GM23338 (cell line): ENCODE data around the gene CD38. TPM values are rescaled to one million over a fixed set of nuclear protein-coding genes. Genes with fewer than 3 reads are reported as not detected.

ENCODE experiments used
- ATAC-seq: fragments of 200-7000 bp; cut with Tn5 transposase; 3 replicates; pipeline ENCODE4 v1.9.1; 2020
- DNase-seq: peaks from one replicate; pipeline ENCODE4 v3.0.0-alpha.2; 2015; ENCODE audit warnings: low spot score
- H2AFZ ChIP-seq: fragments of 200-600 bp; sonication (generic); 2 replicates; pipeline ENCODE4 v1.8.0; 2016; ENCODE audit warnings: antibody characterized with exemption, mild to moderate bottlenecking, moderate library complexity
- H3F3A ChIP-seq: fragments of 200-600 bp; sonication (generic); replicated peaks from 2 replicates; pipeline ENCODE4 v1.8.0; 2017; ENCODE audit warnings: antibody characterized with exemption, mixed run types, low read depth
- H3K27ac ChIP-seq: fragments of 200-600 bp; sonication (generic); 2 replicates; pipeline ENCODE4 v1.6.1; 2016; ENCODE audit warnings: low read depth
- H3K27me3 ChIP-seq: fragments of 200-600 bp; sonication (generic); 2 replicates; pipeline ENCODE4 v1.8.0; 2016; ENCODE audit warnings: mild to moderate bottlenecking, mixed run types, moderate library complexity; ENCODE audit not compliant: insufficient read depth
- H3K36me3 ChIP-seq: fragments of 200-600 bp; sonication (generic); 2 replicates; pipeline ENCODE4 v1.8.0; 2016; ENCODE audit warnings: mild to moderate bottlenecking; ENCODE audit not compliant: insufficient read depth
- H3K4me1 ChIP-seq: fragments of 200-600 bp; sonication (generic); 2 replicates; pipeline ENCODE4 v1.8.0; 2016; ENCODE audit warnings: mild to moderate bottlenecking, moderate library complexity; ENCODE audit not compliant: insufficient read depth
- H3K4me2 ChIP-seq: fragments of 200-600 bp; sonication (generic); 2 replicates; pipeline ENCODE4 v1.7.1; 2017; ENCODE audit warnings: mixed run types
- H3K4me3 ChIP-seq: fragments of 200-600 bp; sonication (generic); 2 replicates; pipeline ENCODE4 v1.6.1; 2016; ENCODE audit warnings: mixed run types
- H3K79me2 ChIP-seq: fragments of 200-600 bp; sonication (generic); replicated peaks from 2 replicates; pipeline ENCODE4 v1.8.0; 2017; ENCODE audit warnings: mild to moderate bottlenecking; ENCODE audit not compliant: insufficient read depth
- H3K9me2 ChIP-seq: fragments of 200-600 bp; sonication (generic); 2 replicates; pipeline ENCODE4 v1.8.0; 2017; ENCODE audit not compliant: insufficient read depth
- H4K20me1 ChIP-seq: fragments of 200-600 bp; sonication (generic); replicated peaks from 2 replicates; pipeline ENCODE4 v1.8.0; 2017; ENCODE audit warnings: mild to moderate bottlenecking; ENCODE audit not compliant: insufficient read depth
- H3K27ac Mint-ChIP-seq: 2 replicates; pipeline ENCODE4 v1.8.0; 2020; ENCODE audit warnings: inconsistent platforms, mild to moderate bottlenecking, moderate library complexity, mixed read lengths
- H3K27me3 Mint-ChIP-seq: 3 replicates; pipeline ENCODE4 v1.8.0; 2022; ENCODE audit warnings: low read depth, mild to moderate bottlenecking, moderate library complexity, mixed read lengths, inconsistent platforms; ENCODE audit not compliant: insufficient read depth, poor library complexity
- H3K36me3 Mint-ChIP-seq: 3 replicates; pipeline ENCODE4 v1.8.0; 2021; ENCODE audit warnings: low read depth, mild to moderate bottlenecking, inconsistent platforms, moderate library complexity, mixed read lengths
- H3K4me1 Mint-ChIP-seq: 3 replicates; pipeline ENCODE4 v1.8.0; 2020; ENCODE audit warnings: mild to moderate bottlenecking, inconsistent platforms, mixed read lengths
- H3K4me3 Mint-ChIP-seq: 3 replicates; pipeline ENCODE4 v1.8.0; 2021; ENCODE audit warnings: moderate library complexity, mild to moderate bottlenecking, inconsistent platforms, mixed read lengths
- H3K9me3 Mint-ChIP-seq: 3 replicates; pipeline ENCODE4 v1.8.0; 2020; ENCODE audit warnings: moderate library complexity, mild to moderate bottlenecking, inconsistent platforms, mixed read lengths
- CREB1 ChIP-seq: fragments of 250-450 bp; sonication (Bioruptor Pico); IDR thresholded peaks from 2 replicates; pipeline ENCODE4 v1.5.0; 2020; ENCODE audit warnings: low read depth, mild to moderate bottlenecking, moderate library complexity
- EZH2 ChIP-seq: fragments of 200-600 bp; sonication (generic); IDR thresholded peaks from one replicate; pipeline ENCODE4 v1.8.0; 2017; ENCODE audit warnings: antibody characterized with exemption, mild to moderate bottlenecking, low read depth; ENCODE audit not compliant: unreplicated experiment
- EZH2phosphoT487 ChIP-seq: fragments of 200-600 bp; sonication (generic); IDR thresholded peaks from one replicate; pipeline ENCODE4 v1.8.1; 2018; ENCODE audit warnings: antibody characterized with exemption; ENCODE audit not compliant: unreplicated experiment
- JUNB ChIP-seq: IDR thresholded peaks from one replicate; pipeline ENCODE4 v1.6.1; 2016; ENCODE audit warnings: antibody characterized with exemption; ENCODE audit not compliant: unreplicated experiment
- NANOG ChIP-seq: IDR thresholded peaks from 2 replicates; pipeline ENCODE4 v1.6.1; 2016; ENCODE audit warnings: antibody characterized with exemption, borderline replicate concordance
- POLR2AphosphoS5 ChIP-seq: IDR thresholded peaks from 2 replicates; pipeline ENCODE4 v1.6.1; 2016; ENCODE audit warnings: antibody characterized with exemption, low read depth
- STAT1 ChIP-seq: IDR thresholded peaks from one replicate; pipeline ENCODE4 v1.6.1; 2016; ENCODE audit warnings: antibody characterized with exemption; ENCODE audit not compliant: unreplicated experiment
- ZNF114 ChIP-seq: fragments of 250-450 bp; sonication (Bioruptor Pico); IDR thresholded peaks from 2 replicates; pipeline ENCODE4 v1.5.0; 2020; ENCODE audit warnings: mild to moderate bottlenecking, moderate library complexity
- ZNF331 ChIP-seq: fragments of 250-450 bp; sonication (Bioruptor Pico); IDR thresholded peaks from 2 replicates; pipeline ENCODE4 v1.5.0; 2020; ENCODE audit warnings: low read depth, mild to moderate bottlenecking, moderate library complexity
- polyA plus RNA-seq: library from polyadenylated mRNA; unstranded; fragments of >200 nt; fragmentation: Nextera tagmentation; extraction: Ambion mirVana; gene quantifications from 2 replicates; pipeline ENCODE4 v1.2.1, GENCODE V29; 2016
- total RNA-seq: library from RNA; depleted of rRNA; stranded (reverse); fragments of >200 nt; shearing (Covaris generic); gene quantifications from 2 replicates; pipeline ENCODE4 v1.2.3, GENCODE V29; 2014
- TF ChIP-seq, protein P1 (sequence below), 2 experiments: fragments of 200-600 bp in 1 of 2; sonication (generic) in 1 of 2; conservative IDR thresholded peaks; 2 replicates each; pipeline versions ENCODE4 v1.5.1 to v1.6.1; 2016 to 2017; ENCODE audit warnings: antibody characterized with exemption in 2 of 2, low read depth in 2 of 2, mild to moderate bottlenecking in 2 of 2, moderate library complexity in 1 of 2
- TF ChIP-seq, protein P2 (sequence below): IDR thresholded peaks from 2 replicates; pipeline ENCODE4 v1.6.1; 2016; ENCODE audit warnings: antibody characterized with exemption
- TF ChIP-seq, protein P3 (sequence below): IDR thresholded peaks from one replicate; pipeline ENCODE4 v1.6.1; 2018; ENCODE audit warnings: antibody characterized with exemption; ENCODE audit not compliant: unreplicated experiment
- TF ChIP-seq, protein P4 (sequence below): fragments of 250-450 bp; sonication (Bioruptor Pico); IDR thresholded peaks from 2 replicates; pipeline ENCODE4 v1.5.0; 2020; ENCODE audit warnings: mild to moderate bottlenecking, moderate library complexity

The CD38 gene
- total and polyA plus RNA-seq, 2 experiments from 2014 or later = 0.17 to 0.24 TPM

DNA sequence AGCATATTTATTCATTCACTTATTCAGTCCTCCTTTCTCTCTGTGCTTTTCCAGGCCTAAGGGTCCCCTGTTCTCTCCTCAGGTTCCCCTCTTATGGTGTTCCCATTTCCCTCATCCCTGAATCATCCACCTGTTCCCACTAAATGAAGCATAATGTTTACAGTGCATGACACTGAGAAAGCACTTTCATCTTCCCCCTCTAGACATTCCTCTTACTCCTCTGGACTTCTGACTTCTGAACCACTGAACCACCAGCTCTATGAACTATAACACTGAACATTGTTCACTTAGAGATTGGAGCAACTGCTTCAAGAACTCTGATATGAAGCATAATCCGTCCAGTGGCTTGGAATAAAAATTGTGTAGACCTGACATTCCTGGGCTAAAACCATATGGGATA, 59.5 kb downstream of the CD38 start:
- Mint-ChIP-seq H3K4me3 (no peak overlapping the region), H3K4me1 (peaks cover 5% of the 10 kb centered on the region), H3K27me3 (peaks cover 2% of the 10 kb centered on the region), H3K9me3 (peaks cover 10% of the 10 kb centered on the region), H3K36me3 (peaks cover 12% of the 10 kb centered on the region; the same call in 2 of the 3 replicates), H3K27ac (no peak overlapping the region)
- H2AFZ ChIP-seq = no peak overlapping the region
- no peaks in the 10 kb centered on the region for H3K36me3 ChIP-seq
- H3K4me2 ChIP-seq = no peak overlapping the region
- H4K20me1 ChIP-seq = no peaks in the 10 kb centered on the region
- ATAC-seq (no peak), DNase-seq (no peak)
- H3F3A ChIP-seq = no peaks in the 10 kb centered on the region
- TF ChIP-seq EZH2phosphoT487 (no peak), NANOG (no peak), ZNF331 (no peak), JUNB (no peak), CREB1 (no peak), POLR2AphosphoS5 (no peak), STAT1 (no peak), ZNF114 (CRISPR knock-in tag) (no peak), EZH2 (no peak)
- TF ChIP-seq, protein P1, sequence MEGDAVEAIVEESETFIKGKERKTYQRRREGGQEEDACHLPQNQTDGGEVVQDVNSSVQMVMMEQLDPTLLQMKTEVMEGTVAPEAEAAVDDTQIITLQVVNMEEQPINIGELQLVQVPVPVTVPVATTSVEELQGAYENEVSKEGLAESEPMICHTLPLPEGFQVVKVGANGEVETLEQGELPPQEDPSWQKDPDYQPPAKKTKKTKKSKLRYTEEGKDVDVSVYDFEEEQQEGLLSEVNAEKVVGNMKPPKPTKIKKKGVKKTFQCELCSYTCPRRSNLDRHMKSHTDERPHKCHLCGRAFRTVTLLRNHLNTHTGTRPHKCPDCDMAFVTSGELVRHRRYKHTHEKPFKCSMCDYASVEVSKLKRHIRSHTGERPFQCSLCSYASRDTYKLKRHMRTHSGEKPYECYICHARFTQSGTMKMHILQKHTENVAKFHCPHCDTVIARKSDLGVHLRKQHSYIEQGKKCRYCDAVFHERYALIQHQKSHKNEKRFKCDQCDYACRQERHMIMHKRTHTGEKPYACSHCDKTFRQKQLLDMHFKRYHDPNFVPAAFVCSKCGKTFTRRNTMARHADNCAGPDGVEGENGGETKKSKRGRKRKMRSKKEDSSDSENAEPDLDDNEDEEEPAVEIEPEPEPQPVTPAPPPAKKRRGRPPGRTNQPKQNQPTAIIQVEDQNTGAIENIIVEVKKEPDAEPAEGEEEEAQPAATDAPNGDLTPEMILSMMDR (conservative IDR thresholded peaks at IDR 0.05; ENCODE audit: low read depth in 2 of 2) = no peak
- TF ChIP-seq, protein P2, sequence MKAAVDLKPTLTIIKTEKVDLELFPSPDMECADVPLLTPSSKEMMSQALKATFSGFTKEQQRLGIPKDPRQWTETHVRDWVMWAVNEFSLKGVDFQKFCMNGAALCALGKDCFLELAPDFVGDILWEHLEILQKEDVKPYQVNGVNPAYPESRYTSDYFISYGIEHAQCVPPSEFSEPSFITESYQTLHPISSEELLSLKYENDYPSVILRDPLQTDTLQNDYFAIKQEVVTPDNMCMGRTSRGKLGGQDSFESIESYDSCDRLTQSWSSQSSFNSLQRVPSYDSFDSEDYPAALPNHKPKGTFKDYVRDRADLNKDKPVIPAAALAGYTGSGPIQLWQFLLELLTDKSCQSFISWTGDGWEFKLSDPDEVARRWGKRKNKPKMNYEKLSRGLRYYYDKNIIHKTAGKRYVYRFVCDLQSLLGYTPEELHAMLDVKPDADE = no peak
- TF ChIP-seq, protein P3, sequence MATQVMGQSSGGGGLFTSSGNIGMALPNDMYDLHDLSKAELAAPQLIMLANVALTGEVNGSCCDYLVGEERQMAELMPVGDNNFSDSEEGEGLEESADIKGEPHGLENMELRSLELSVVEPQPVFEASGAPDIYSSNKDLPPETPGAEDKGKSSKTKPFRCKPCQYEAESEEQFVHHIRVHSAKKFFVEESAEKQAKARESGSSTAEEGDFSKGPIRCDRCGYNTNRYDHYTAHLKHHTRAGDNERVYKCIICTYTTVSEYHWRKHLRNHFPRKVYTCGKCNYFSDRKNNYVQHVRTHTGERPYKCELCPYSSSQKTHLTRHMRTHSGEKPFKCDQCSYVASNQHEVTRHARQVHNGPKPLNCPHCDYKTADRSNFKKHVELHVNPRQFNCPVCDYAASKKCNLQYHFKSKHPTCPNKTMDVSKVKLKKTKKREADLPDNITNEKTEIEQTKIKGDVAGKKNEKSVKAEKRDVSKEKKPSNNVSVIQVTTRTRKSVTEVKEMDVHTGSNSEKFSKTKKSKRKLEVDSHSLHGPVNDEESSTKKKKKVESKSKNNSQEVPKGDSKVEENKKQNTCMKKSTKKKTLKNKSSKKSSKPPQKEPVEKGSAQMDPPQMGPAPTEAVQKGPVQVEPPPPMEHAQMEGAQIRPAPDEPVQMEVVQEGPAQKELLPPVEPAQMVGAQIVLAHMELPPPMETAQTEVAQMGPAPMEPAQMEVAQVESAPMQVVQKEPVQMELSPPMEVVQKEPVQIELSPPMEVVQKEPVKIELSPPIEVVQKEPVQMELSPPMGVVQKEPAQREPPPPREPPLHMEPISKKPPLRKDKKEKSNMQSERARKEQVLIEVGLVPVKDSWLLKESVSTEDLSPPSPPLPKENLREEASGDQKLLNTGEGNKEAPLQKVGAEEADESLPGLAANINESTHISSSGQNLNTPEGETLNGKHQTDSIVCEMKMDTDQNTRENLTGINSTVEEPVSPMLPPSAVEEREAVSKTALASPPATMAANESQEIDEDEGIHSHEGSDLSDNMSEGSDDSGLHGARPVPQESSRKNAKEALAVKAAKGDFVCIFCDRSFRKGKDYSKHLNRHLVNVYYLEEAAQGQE = no peak
- TF ChIP-seq, protein P4, sequence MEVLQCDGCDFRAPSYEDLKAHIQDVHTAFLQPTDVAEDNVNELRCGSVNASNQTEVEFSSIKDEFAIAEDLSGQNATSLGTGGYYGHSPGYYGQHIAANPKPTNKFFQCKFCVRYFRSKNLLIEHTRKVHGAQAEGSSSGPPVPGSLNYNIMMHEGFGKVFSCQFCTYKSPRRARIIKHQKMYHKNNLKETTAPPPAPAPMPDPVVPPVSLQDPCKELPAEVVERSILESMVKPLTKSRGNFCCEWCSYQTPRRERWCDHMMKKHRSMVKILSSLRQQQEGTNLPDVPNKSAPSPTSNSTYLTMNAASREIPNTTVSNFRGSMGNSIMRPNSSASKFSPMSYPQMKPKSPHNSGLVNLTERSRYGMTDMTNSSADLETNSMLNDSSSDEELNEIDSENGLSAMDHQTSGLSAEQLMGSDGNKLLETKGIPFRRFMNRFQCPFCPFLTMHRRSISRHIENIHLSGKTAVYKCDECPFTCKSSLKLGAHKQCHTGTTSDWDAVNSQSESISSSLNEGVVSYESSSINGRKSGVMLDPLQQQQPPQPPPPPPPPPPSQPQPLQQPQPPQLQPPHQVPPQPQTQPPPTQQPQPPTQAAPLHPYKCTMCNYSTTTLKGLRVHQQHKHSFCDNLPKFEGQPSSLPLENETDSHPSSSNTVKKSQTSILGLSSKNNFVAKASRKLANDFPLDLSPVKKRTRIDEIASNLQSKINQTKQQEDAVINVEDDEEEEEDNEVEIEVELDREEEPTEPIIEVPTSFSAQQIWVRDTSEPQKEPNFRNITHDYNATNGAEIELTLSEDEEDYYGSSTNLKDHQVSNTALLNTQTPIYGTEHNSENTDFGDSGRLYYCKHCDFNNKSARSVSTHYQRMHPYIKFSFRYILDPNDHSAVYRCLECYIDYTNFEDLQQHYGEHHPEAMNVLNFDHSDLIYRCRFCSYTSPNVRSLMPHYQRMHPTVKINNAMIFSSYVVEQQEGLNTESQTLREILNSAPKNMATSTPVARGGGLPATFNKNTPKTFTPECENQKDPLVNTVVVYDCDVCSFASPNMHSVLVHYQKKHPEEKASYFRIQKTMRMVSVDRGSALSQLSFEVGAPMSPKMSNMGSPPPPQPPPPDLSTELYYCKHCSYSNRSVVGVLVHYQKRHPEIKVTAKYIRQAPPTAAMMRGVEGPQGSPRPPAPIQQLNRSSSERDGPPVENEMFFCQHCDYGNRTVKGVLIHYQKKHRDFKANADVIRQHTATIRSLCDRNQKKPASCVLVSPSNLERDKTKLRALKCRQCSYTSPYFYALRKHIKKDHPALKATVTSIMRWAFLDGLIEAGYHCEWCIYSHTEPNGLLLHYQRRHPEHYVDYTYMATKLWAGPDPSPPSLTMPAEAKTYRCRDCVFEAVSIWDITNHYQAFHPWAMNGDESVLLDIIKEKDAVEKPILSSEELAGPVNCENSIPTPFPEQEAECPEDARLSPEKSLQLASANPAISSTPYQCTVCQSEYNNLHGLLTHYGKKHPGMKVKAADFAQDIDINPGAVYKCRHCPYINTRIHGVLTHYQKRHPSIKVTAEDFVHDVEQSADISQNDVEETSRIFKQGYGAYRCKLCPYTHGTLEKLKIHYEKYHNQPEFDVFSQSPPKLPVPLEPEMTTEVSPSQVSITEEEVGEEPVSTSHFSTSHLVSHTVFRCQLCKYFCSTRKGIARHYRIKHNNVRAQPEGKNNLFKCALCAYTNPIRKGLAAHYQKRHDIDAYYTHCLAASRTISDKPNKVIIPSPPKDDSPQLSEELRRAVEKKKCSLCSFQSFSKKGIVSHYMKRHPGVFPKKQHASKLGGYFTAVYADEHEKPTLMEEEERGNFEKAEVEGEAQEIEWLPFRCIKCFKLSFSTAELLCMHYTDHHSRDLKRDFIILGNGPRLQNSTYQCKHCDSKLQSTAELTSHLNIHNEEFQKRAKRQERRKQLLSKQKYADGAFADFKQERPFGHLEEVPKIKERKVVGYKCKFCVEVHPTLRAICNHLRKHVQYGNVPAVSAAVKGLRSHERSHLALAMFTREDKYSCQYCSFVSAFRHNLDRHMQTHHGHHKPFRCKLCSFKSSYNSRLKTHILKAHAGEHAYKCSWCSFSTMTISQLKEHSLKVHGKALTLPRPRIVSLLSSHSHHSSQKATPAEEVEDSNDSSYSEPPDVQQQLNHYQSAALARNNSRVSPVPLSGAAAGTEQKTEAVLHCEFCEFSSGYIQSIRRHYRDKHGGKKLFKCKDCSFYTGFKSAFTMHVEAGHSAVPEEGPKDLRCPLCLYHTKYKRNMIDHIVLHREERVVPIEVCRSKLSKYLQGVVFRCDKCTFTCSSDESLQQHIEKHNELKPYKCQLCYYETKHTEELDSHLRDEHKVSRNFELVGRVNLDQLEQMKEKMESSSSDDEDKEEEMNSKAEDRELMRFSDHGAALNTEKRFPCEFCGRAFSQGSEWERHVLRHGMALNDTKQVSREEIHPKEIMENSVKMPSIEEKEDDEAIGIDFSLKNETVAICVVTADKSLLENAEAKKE = no peak
- peaks cover 11% of the 10 kb centered on the region for H3K9me2 ChIP-seq
- H3K4me1 ChIP-seq = 0 out of 2 replicates have a peak, but pooled peaks cover 3% of the 10 kb centered on the region
- H3K27me3 ChIP-seq = no peaks in the 10 kb centered on the region
- no peaks in the 10 kb centered on the region for H3K79me2 ChIP-seq
- H3K27ac ChIP-seq = no peak overlapping the region
- no peak overlapping the region for H3K4me3 ChIP-seq
